Psoas muscle (tissue), 8 donors: ENCODE results near the gene SIK3. TPM values are rescaled to one million over a fixed set of nuclear protein-coding genes. Genes with fewer than 3 reads are reported as not detected.

Source experiments
- ATAC-seq, 4 donors: fragments of 200-7000 bp; cut with Tn5 transposase; one replicate each; pipeline ENCODE4 v1.9.1; 2020; ENCODE audit warnings: moderate library complexity in 3 of 4, mild to moderate bottlenecking in 2 of 4
- DNase-seq, 2 donors: peaks; one replicate each; pipeline ENCODE4 v3.0.0-alpha.2; 2020
- H3K27ac ChIP-seq: fragments of 200-600 bp; one replicate; pipeline ENCODE4 v1.8.0; 2022
- H3K27me3 ChIP-seq, 3 donors: fragments of 200-600 bp in 1 of 3; one replicate each; pipeline versions ENCODE4 v1.6.1 to v1.8.0; 2013 to 2022; ENCODE audit warnings: low read length in 2 of 3, mild to moderate bottlenecking in 2 of 3, moderate library complexity in 1 of 3; ENCODE audit not compliant: insufficient read depth in 3 of 3
- H3K36me3 ChIP-seq, 2 donors: fragments of 200-600 bp in 1 of 2; one replicate each; pipeline versions ENCODE4 v1.6.1 to v1.8.0; 2013 to 2022; ENCODE audit warnings: low read depth in 1 of 2, mild to moderate bottlenecking in 1 of 2, moderate library complexity in 1 of 2; ENCODE audit not compliant: insufficient read depth in 1 of 2
- H3K4me1 ChIP-seq: fragments of 200-600 bp; one replicate; pipeline ENCODE4 v1.8.0; 2022
- H3K4me3 ChIP-seq: fragments of 200-600 bp; one replicate; pipeline ENCODE4 v1.8.0; 2022; ENCODE audit warnings: mild to moderate bottlenecking
- H3K9me3 ChIP-seq: fragments of 200-600 bp; one replicate; pipeline ENCODE4 v1.8.0; 2022
- CTCF ChIP-seq: fragments of 200-600 bp; IDR thresholded peaks from one replicate; pipeline ENCODE4 v1.8.0; 2022; ENCODE audit warnings: antibody characterized with exemption
- WGBS, 3 donors: extraction: QIAGEN DNeasy Blood & Tissue Kit; methylation state at CpG; one replicate each; pipeline versions ENCODE4 v1.1.6 to v1.1.7; 2013; 5-methylcytosine and 5-hydroxymethylcytosine counted together
- intact Hi-C, 2 donors: fragments of 100-400 bp; cut with DNase I; formaldehyde crosslinking; loops; one replicate each; pipeline versions ENCODE4 v1.11.0 to v1.14.2; 2022
- polyA plus RNA-seq, 3 donors: library from polyadenylated mRNA; stranded (reverse); fragments of 200-250 nt; gene quantifications; one replicate each; pipeline ENCODE4 v1.2.3, GENCODE V29; 2013
- total RNA-seq, 4 donors: library from RNA; stranded (reverse); fragmentation: NEBNext Ultra II Directional in 2 of 4; extraction: Animal tissue kit (Norgen Biotek cat#: 25700) in 2 of 4; gene quantifications; one replicate each; pipeline versions ENCODE4 v1.2.1 to v1.2.4, GENCODE V29; 2021 to 2023
- donor health status: healthy with polysubstance abuse.
- donor health status: DM: no; HTN: no; CAD: no; lungs with moderate emphysema.
- donor health status: Bipolar disorder and iron deficiency.
- donor health status: healthy.
- donor health status: DM: yes; HTN: yes; CAD: no.
- donor health status: DM: no; HTN: no; CAD: no.
- donor health status: DM: no; HTN: no; CAD: no.
- donor health status: DM: yes; HTN: yes; CAD: no.

SIK3 gene
- total and polyA plus RNA-seq, 7 donors = 16.3 to 47.4 (median 39.8) TPM

- no peak for TF ChIP-seq CTCF
- 76 to 85% (median 80%) methylated on average over 6 of the region's 6 CpGs for WGBS, 3 donors
- Histone ChIP-seq H3K4me3 (no peak overlapping the region), H3K27me3 (no peaks in the 10 kb centered on the region), H3K9me3 (no peaks in the 10 kb centered on the region), H3K36me3 (peaks cover 13 to 93% of the 10 kb centered on the region in 2 donors), H3K27ac (no peak overlapping the region), H3K4me1 (peaks cover 29% of the 10 kb centered on the region)
- ATAC-seq = no peak
- intact Hi-C loops = loop anchor here in 1 of 2 donors (5.0 kb wide), 1 partner anchor 360 kb away; no protein-coding TSS in a partner anchor
- DNase-seq = no peak
Measured at GRCh38 chr11:116866804-116867455, 231.3 kb downstream of the SIK3 start.

- no peaks in the 10 kb centered on the region for H3K9me3 ChIP-seq
- intact Hi-C loops = loop anchor here in 1 of 2 donors (5.0 kb wide), 1 partner anchor 362 kb away; no protein-coding TSS in a partner anchor
- no peaks in the 10 kb centered on the region for H3K27me3 ChIP-seq
- H3K27ac ChIP-seq = no peak overlapping the region
- H3K36me3 ChIP-seq = peaks cover 12 to 93% of the 10 kb centered on the region in 2 donors
- DNase-seq (no peak), ATAC-seq (no peak)
- 75 to 86% (median 79%) methylated on average over 1 of the region's 1 CpG for WGBS, 3 donors
- no peak for TF ChIP-seq CTCF
- H3K4me1 ChIP-seq = peaks cover 29% of the 10 kb centered on the region
- H3K4me3 ChIP-seq = no peak overlapping the region
Measured at GRCh38 chr11:116865696-116866095, 232.5 kb downstream of the SIK3 start.

GRCh38 chr11:116864531-116864930 lies 233.7 kb downstream of the SIK3 start:
- H3K27ac ChIP-seq = no peak overlapping the region
- no peak for TF ChIP-seq CTCF
- intact Hi-C loops = no loop called here

DNA sequence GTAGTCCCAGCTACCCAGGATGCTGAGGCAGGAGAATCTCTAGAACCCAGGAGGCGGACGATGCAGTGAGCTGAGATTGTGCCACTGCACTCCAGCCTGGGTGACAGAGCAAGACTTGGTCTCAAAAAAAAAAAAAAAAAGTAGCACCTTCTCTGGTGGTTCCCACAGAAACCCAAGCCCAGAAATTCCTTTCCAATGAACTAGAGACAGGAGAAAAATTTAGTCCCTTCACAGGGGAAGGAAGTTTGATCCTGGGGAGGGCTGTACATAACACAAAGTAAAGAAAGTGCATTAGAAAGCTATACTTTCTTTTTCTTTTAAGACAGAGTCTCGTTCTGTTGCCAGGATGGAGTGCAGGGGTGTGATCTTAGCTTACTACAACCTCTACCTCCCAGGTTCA lies 235.3 kb downstream of the SIK3 start:
- no peak for DNase-seq
- intact Hi-C loops = no loop called here
- peaks cover 18% of the 10 kb centered on the region for H3K4me1 ChIP-seq

More at GRCh38 chr11:116864531-116864930, 233.7 kb downstream of the SIK3 start:
- peaks cover 29% of the 10 kb centered on the region for H3K4me1 ChIP-seq
- DNase-seq (no peak), ATAC-seq (peak in 3 of 4 donors; percentile 24 to 70 (median 34))
- no peaks in the 10 kb centered on the region for H3K9me3 ChIP-seq
- H3K27me3 ChIP-seq = no peaks in the 10 kb centered on the region
- WGBS, 3 donors = 32 to 51% (median 38%) methylated on average over 5 of the region's 5 CpGs
- H3K4me3 ChIP-seq = no peak overlapping the region
- peaks cover 6 to 91% of the 10 kb centered on the region in 2 donors for H3K36me3 ChIP-seq

More for the DNA sequence above, 235.3 kb downstream of the SIK3 start:
- no peak overlapping the region for H3K27ac ChIP-seq
- H3K36me3 ChIP-seq = peaks cover 6 to 91% of the 10 kb centered on the region in 2 donors
- no peak for ATAC-seq
- 94 to 99% (median 95%) methylated on average over 3 of the region's 3 CpGs for WGBS, 3 donors
- H3K27me3 ChIP-seq = no peaks in the 10 kb centered on the region
- no peak overlapping the region for H3K4me3 ChIP-seq
- TF ChIP-seq CTCF = no peak
- no peaks in the 10 kb centered on the region for H3K9me3 ChIP-seq
